Neural cell (in vitro differentiated cells): ENCODE measurements around the gene IFI16.

Experiments used
- CTCF ChIP-seq: fragments of 450-650 bp; IDR thresholded peaks from 2 replicates; pipeline ENCODE4 v1.5.1; 2014; ENCODE audit warnings: antibody characterized with exemption, mild to moderate bottlenecking, moderate library complexity; ENCODE audit not compliant: poor library complexity, severe bottlenecking
- EP300 ChIP-seq: fragments of 450-650 bp; conservative IDR thresholded peaks from 2 replicates; pipeline ENCODE4 v1.6.1; 2014; ENCODE audit warnings: antibody characterized with exemption, mild to moderate bottlenecking, moderate library complexity; ENCODE audit not compliant: poor library complexity, severe bottlenecking
- EZH2 ChIP-seq: fragments of 200-600, 300-800 bp; shearing (Covaris generic), sonication (generic); IDR thresholded peaks from 2 replicates; pipeline ENCODE4 v1.6.1; 2014; ENCODE audit warnings: antibody characterized with exemption, low read length, borderline replicate concordance, mild to moderate bottlenecking; ENCODE audit not compliant: insufficient read depth, poor library complexity, severe bottlenecking
- POLR2AphosphoS5 ChIP-seq: IDR thresholded peaks from 2 replicates; pipeline ENCODE4 v1.6.1; 2012
- RAD21 ChIP-seq: fragments of 450-650 bp; conservative IDR thresholded peaks from 2 replicates; pipeline ENCODE4 v1.6.1; 2014; ENCODE audit warnings: antibody characterized with exemption, mild to moderate bottlenecking, moderate library complexity
- REST ChIP-seq: IDR thresholded peaks from 2 replicates; pipeline ENCODE4 v1.6.1; 2012; ENCODE audit warnings: borderline replicate concordance
- SMC3 ChIP-seq: fragments of 450-650 bp; conservative IDR thresholded peaks from 2 replicates; pipeline ENCODE4 v1.6.1; 2014; ENCODE audit warnings: antibody characterized with exemption, mild to moderate bottlenecking, moderate library complexity; ENCODE audit not compliant: poor library complexity
- TAF1 ChIP-seq: IDR thresholded peaks from 2 replicates; pipeline ENCODE4 v1.6.1; 2012; ENCODE audit warnings: low read depth

- no peak for TF ChIP-seq CTCF
- TF ChIP-seq RAD21 = no peak
- TF ChIP-seq POLR2AphosphoS5 = no peak
- no peak for TF ChIP-seq EZH2
- no peak for TF ChIP-seq TAF1
- TF ChIP-seq EP300 = no peak
- no peak for TF ChIP-seq SMC3
- no peak for TF ChIP-seq REST
These were observed 9.7 kb upstream of the IFI16 start for GRCh38 chr1:159000070-159000409.
